HCT116 (cell line): ENCODE data around the gene BEND4. TPM values are rescaled to one million over a fixed set of nuclear protein-coding genes. Genes with fewer than 3 reads are reported as not detected.

ENCODE experiments used
- ATAC-seq: fragments of 200-7000 bp; cut with Tn5 transposase; 2 replicates; pipeline ENCODE4 v1.9.1; 2020; ENCODE audit warnings: mild to moderate bottlenecking, moderate library complexity
- BruUV-seq: library from RNA; stranded (reverse); fragments of 400-500 nt; replicated peaks from 2 replicates; lab custom pipeline; 2021; lab: Mats Ljungman, UMichigan
- CTCF ChIA-PET: fragments of 300-600 bp; sonication (Branson Sonifier 250); formaldehyde crosslinking; loops from one replicate; lab custom pipeline; 2021; ENCODE audit warnings: antibody characterized with exemption; lab: Charles Lee
- POLR2A ChIA-PET: fragments of 300-600, 350-600 bp; sonication (Branson Sonifier 250); formaldehyde crosslinking; loops from one replicate; lab custom pipeline; 2021; ENCODE audit warnings: antibody characterized with exemption; lab: Charles Lee
- RAD21 ChIA-PET, 2 experiments: fragments of 300-600 bp; sonication (Branson Sonifier 250); formaldehyde crosslinking; loops; one replicate each; lab custom pipeline; 2023; ENCODE audit warnings: low total read pairs in 2 of 2; ENCODE audit not compliant: uncharacterized antibody in 2 of 2, unreplicated experiment in 2 of 2, low non-redundant PET in 1 of 2; lab: Charles Lee
- DNase-seq: peaks from one replicate; pipeline ENCODE4 v3.0.0-alpha.2; 2010; ENCODE audit warnings: low read depth, low spot score
- H2AFZ ChIP-seq: fragments of 200-600 bp; shearing (Covaris generic), sonication (generic); 2 replicates; pipeline ENCODE4 v1.6.1; 2017; ENCODE audit warnings: low read depth, mixed run types, mixed read lengths, antibody characterized with exemption, low read length; ENCODE audit not compliant: poor library complexity, severe bottlenecking
- H3K27ac ChIP-seq: 2 replicates; pipeline ENCODE4 v1.5.1; 2012; ENCODE audit warnings: low read depth, low read length
- H3K27me3 ChIP-seq: fragments of 200-600 bp; sonication (generic); 2 replicates; pipeline ENCODE4 v1.6.1; 2016; ENCODE audit warnings: mixed run types, low read length, mixed read lengths; ENCODE audit not compliant: insufficient read depth
- H3K36me3 ChIP-seq, 2 experiments: fragments of 200-500 bp in 1 of 2; fragments of 200-600 bp in 1 of 2; sonication (Bioruptor generic) in 1 of 2; sonication (generic) in 1 of 2; 2 replicates each; pipeline versions ENCODE4 v1.5.1 to v1.6.1; 2014 to 2016; ENCODE audit warnings: low read length in 2 of 2, inconsistent platforms in 1 of 2, mixed read lengths in 1 of 2, mixed run types in 1 of 2; ENCODE audit not compliant: insufficient read depth in 2 of 2, control insufficient read depth in 1 of 2
- H3K4me1 ChIP-seq, 2 experiments: fragments of 200-600 bp in 1 of 2; sonication (generic) in 1 of 2; 2 replicates each; pipeline versions ENCODE4 v1.5.1 to v1.6.1; 2012 to 2017; ENCODE audit warnings: low read length in 2 of 2, inconsistent platforms in 1 of 2, mild to moderate bottlenecking in 1 of 2, mixed read lengths in 1 of 2, mixed run types in 1 of 2, moderate library complexity in 1 of 2; ENCODE audit not compliant: insufficient read depth in 2 of 2, control insufficient read depth in 1 of 2
- H3K4me2 ChIP-seq: fragments of 200-600 bp; sonication (generic); 2 replicates; pipeline ENCODE4 v1.6.1; 2017; ENCODE audit warnings: mixed run types, low read length, mixed read lengths
- H3K4me3 ChIP-seq, 2 experiments: fragments of 200-600 bp in 1 of 2; sonication (generic) in 1 of 2; replicated peaks in 1 of 2; 2 replicates each; pipeline ENCODE4 v1.5.1; 2011 to 2016; ENCODE audit warnings: low read length in 2 of 2, control low read depth in 1 of 2, low read depth in 1 of 2, mild to moderate bottlenecking in 1 of 2, mixed read lengths in 1 of 2, mixed run types in 1 of 2
- H3K79me2 ChIP-seq: fragments of 200-600 bp; sonication (generic); 2 replicates; pipeline ENCODE4 v1.6.1; 2017; ENCODE audit warnings: mild to moderate bottlenecking, mixed run types, low read length, moderate library complexity, mixed read lengths; ENCODE audit not compliant: insufficient read depth
- H3K9ac ChIP-seq: fragments of 200-600 bp; sonication (generic); 2 replicates; pipeline ENCODE4 v1.6.1; 2016; ENCODE audit warnings: low read length, mixed read lengths
- H3K9me2 ChIP-seq: fragments of 200-600 bp; sonication (generic), shearing (Covaris generic); 2 replicates; pipeline ENCODE4 v1.6.1; 2017; ENCODE audit warnings: mixed run types, mild to moderate bottlenecking, moderate library complexity; ENCODE audit not compliant: insufficient read depth
- H3K9me3 ChIP-seq, 2 experiments: fragments of 200-500 bp in 1 of 2; fragments of 200-600 bp in 1 of 2; sonication (Bioruptor generic) in 1 of 2; sonication (generic) in 1 of 2; 2 replicates each; pipeline ENCODE4 v1.6.1; 2014 to 2017; ENCODE audit warnings: low read length in 2 of 2, mixed read lengths in 2 of 2, inconsistent platforms in 1 of 2, low read depth in 1 of 2, mild to moderate bottlenecking in 1 of 2, mixed run types in 1 of 2, moderate library complexity in 1 of 2; ENCODE audit not compliant: control insufficient read depth in 1 of 2, insufficient read depth in 1 of 2
- H4K20me1 ChIP-seq: fragments of 200-600 bp; sonication (generic), shearing (Covaris generic); 2 replicates; pipeline ENCODE4 v1.6.1; 2017; ENCODE audit warnings: mixed run types, mild to moderate bottlenecking, moderate library complexity; ENCODE audit not compliant: insufficient read depth
- ATF3 ChIP-seq: IDR thresholded peaks from 2 replicates; pipeline ENCODE4 v1.6.1; 2012
- CTCF ChIP-seq, 3 experiments: fragments of 200-600 bp in 1 of 3; sonication (generic) in 1 of 3; IDR thresholded peaks in 2 of 3; conservative IDR thresholded peaks in 1 of 3; 2 replicates each; pipeline ENCODE4 v1.5.1; 2012 to 2017; ENCODE audit warnings: low read depth in 2 of 3, low read length in 2 of 3, antibody characterized with exemption in 1 of 3, borderline replicate concordance in 1 of 3, control low read depth in 1 of 3, mild to moderate bottlenecking in 1 of 3, mixed read lengths in 1 of 3, mixed run types in 1 of 3, moderate library complexity in 1 of 3; ENCODE audit not compliant: insufficient read depth in 1 of 3
- ELF1 ChIP-seq: IDR thresholded peaks from 2 replicates; pipeline ENCODE4 v1.6.1; 2012; ENCODE audit warnings: low read depth, borderline replicate concordance
- EZH2 ChIP-seq: fragments of 200-600 bp; sonication (generic); IDR thresholded peaks from 2 replicates; pipeline ENCODE4 v1.6.1; 2017; ENCODE audit warnings: antibody characterized with exemption, mixed run types
- EZH2phosphoT487 ChIP-seq: fragments of 200-600 bp; IDR thresholded peaks from 2 replicates; pipeline ENCODE4 v1.6.1; 2018; ENCODE audit warnings: antibody characterized with exemption, borderline replicate concordance
- POLR2A ChIP-seq: IDR thresholded peaks from 2 replicates; pipeline ENCODE4 v1.7.0; 2011; ENCODE audit warnings: borderline replicate concordance; ENCODE audit not compliant: insufficient read depth, insufficient read length; ENCODE audit errors: extremely low read depth
- SP1 ChIP-seq: IDR thresholded peaks from 2 replicates; pipeline ENCODE4 v1.6.1; 2012; ENCODE audit warnings: low read depth
- TCF7L2 ChIP-seq: IDR thresholded peaks from 2 replicates; pipeline ENCODE4 v1.7.0; 2011; ENCODE audit warnings: borderline replicate concordance, inconsistent platforms; ENCODE audit not compliant: insufficient read depth, insufficient read length; ENCODE audit errors: extremely low read depth
- ZBTB33 ChIP-seq: IDR thresholded peaks from 2 replicates; pipeline ENCODE4 v1.6.1; 2011; ENCODE audit warnings: mild to moderate bottlenecking, low read length, moderate library complexity; ENCODE audit not compliant: insufficient replicate concordance; ENCODE audit errors: extremely low read depth
- ZFX ChIP-seq: fragments of 450-650 bp; IDR thresholded peaks from 2 replicates; pipeline ENCODE4 v1.6.1; 2017
- intact Hi-C: fragments of 100-400 bp; cut with micrococcal nuclease; formaldehyde crosslinking; loops from 2 replicates; pipeline ENCODE4 v1.10.0; 2022
- total RNA-seq: library from RNA; stranded (reverse); gene quantifications from one replicate; pipeline ENCODE4 v1.2.1, GENCODE V29; 2021; ENCODE audit not compliant: unreplicated experiment

The BEND4 gene
- total RNA-seq, 1 experiment from 2014 or later: 0.05 TPM

- Histone ChIP-seq H3K27ac (no peak overlapping the region), H3K9me3 (no peaks in the 10 kb centered on the region), H3K27me3 (no peaks in the 10 kb centered on the region; the same call in 1 of the 2 replicates), H3K4me1 (no peaks in the 10 kb centered on the region), H3K9me2 (no peaks in the 10 kb centered on the region), H2AFZ (no peak overlapping the region), H3K9ac (no peak overlapping the region), H3K4me3 (no peak overlapping the region), H3K4me2 (no peak overlapping the region), H3K36me3 (no peaks in the 10 kb centered on the region), H3K79me2 (no peaks in the 10 kb centered on the region), H4K20me1 (no peaks in the 10 kb centered on the region)
- no peak for TF ChIP-seq ELF1
- TF ChIP-seq TCF7L2: no peak
- no peak for TF ChIP-seq ZFX
- no peak for TF ChIP-seq EZH2phosphoT487
- no peak for TF ChIP-seq CTCF (IDR thresholded peaks at IDR 0.05 in 2 of 3, conservative IDR thresholded peaks at IDR 0.05 in 1 of 3; ENCODE audit: borderline replicate concordance in 1 of 3, insufficient read depth in 1 of 3, low read depth in 2 of 3, low read length in 2 of 3)
- TF ChIP-seq ATF3: no peak
- TF ChIP-seq ZBTB33: no peak
- TF ChIP-seq SP1: no peak
- TF ChIP-seq EZH2: no peak
- TF ChIP-seq POLR2A: no peak
- no peak for ATAC-seq
- BruUV-seq: no TSS peak
- no peak for DNase-seq
- intact Hi-C loops: no loop called here
- ChIA-PET CTCF (no interaction called here), RAD21 (no interaction called here), POLR2A (no interaction called here)
Measured at GRCh38 chr4:42151568-42152506, 618 bp downstream of the BEND4 start.
